C4-2B (cell line): ENCODE results near the gene LIMCH1.

Experiments used
- ZFX ChIP-seq: fragments of 450-650 bp; IDR thresholded peaks from 2 replicates; pipeline ENCODE4 v1.6.1; 2017
- TF ChIP-seq, protein P1 (sequence below): fragments of 450-650 bp; conservative IDR thresholded peaks from 2 replicates; pipeline ENCODE4 v1.5.1; 2017; ENCODE audit warnings: mild to moderate bottlenecking

DNA sequence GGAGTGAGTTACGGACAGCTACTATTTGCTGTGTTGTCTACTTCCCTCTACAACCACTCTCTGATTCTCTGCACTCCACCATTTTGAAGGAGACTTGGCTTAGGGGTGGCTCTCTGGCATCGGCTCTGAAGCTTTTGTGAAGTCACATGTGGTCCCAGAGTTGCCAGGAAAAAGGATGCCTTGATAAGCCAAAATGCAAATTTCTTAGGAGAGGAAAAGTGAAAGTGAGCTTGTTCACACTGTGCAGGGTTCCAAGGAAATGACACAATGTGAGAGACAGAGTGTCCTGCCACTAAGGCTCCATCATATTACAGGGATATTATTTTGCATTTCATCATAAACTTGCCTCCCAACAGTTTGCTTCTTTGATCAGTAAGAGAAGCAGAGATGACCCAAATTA is 203.4 kb downstream of the LIMCH1 start:
- TF ChIP-seq, protein P1, sequence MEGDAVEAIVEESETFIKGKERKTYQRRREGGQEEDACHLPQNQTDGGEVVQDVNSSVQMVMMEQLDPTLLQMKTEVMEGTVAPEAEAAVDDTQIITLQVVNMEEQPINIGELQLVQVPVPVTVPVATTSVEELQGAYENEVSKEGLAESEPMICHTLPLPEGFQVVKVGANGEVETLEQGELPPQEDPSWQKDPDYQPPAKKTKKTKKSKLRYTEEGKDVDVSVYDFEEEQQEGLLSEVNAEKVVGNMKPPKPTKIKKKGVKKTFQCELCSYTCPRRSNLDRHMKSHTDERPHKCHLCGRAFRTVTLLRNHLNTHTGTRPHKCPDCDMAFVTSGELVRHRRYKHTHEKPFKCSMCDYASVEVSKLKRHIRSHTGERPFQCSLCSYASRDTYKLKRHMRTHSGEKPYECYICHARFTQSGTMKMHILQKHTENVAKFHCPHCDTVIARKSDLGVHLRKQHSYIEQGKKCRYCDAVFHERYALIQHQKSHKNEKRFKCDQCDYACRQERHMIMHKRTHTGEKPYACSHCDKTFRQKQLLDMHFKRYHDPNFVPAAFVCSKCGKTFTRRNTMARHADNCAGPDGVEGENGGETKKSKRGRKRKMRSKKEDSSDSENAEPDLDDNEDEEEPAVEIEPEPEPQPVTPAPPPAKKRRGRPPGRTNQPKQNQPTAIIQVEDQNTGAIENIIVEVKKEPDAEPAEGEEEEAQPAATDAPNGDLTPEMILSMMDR: no peak
- TF ChIP-seq ZFX: no peak
